Measurements from ENCODE around the gene MED27. TPM values are rescaled to one million over a fixed set of nuclear protein-coding genes. Genes with fewer than 3 reads are reported as not detected.

MED27 gene
- total and polyA plus RNA-seq, 8 donors = 0.87 to 21.9 (median 12.7) TPM

GRCh38 chr9:132027752-132028663, 51.7 kb downstream of the MED27 start:
- Histone ChIP-seq H3K9me3 (no peaks in the 10 kb centered on the region), H3K36me3 (no peaks in the 10 kb centered on the region), H3K4me3 (no peak overlapping the region), H3K27ac (no peak overlapping the region), H3K4me1 (peaks cover 0 to 22% (median 10%) of the 10 kb centered on the region in 4 donors), H3K27me3 (no peaks in the 10 kb centered on the region)
- no peak for TF ChIP-seq CTCF (IDR thresholded peaks at IDR 0.05)
- TF ChIP-seq EP300 (IDR thresholded peaks at IDR 0.05) = no peak
- TF ChIP-seq POLR2A (IDR thresholded peaks at IDR 0.05) = no peak
- TF ChIP-seq POLR2AphosphoS5 (IDR thresholded peaks at IDR 0.05) = no peak
- DNase-seq = peak in 1 of 2 donors; percentile 36
- intact Hi-C loops (cut with DNase I; ENCODE audit: low total_unique reads) = no loop called here
- 49 to 72% (median 59%) methylated on average over 6 to 7 of the region's 7 CpGs for WGBS, 5 donors

GRCh38 chr9:132026932-132027585, 52.6 kb downstream of the MED27 start:
- Histone ChIP-seq H3K4me1 (peaks cover 0 to 22% (median 10%) of the 10 kb centered on the region in 4 donors), H3K4me3 (no peak overlapping the region), H3K36me3 (no peaks in the 10 kb centered on the region), H3K9me3 (no peaks in the 10 kb centered on the region), H3K27me3 (no peaks in the 10 kb centered on the region), H3K27ac (no peak overlapping the region)
- no peak for TF ChIP-seq EP300 (IDR thresholded peaks at IDR 0.05)
- no peak for TF ChIP-seq CTCF (IDR thresholded peaks at IDR 0.05)
- TF ChIP-seq POLR2A (IDR thresholded peaks at IDR 0.05) = no peak
- no peak for TF ChIP-seq POLR2AphosphoS5 (IDR thresholded peaks at IDR 0.05)
- WGBS, 5 donors = 81 to 91% (median 89%) methylated on average over 12 of the region's 12 CpGs
- no peak for DNase-seq
- intact Hi-C loops (cut with DNase I; ENCODE audit: low total_unique reads) = no loop called here

GRCh38 chr9:132025766-132026165, 53.9 kb downstream of the MED27 start:
- no peak for DNase-seq
- Histone ChIP-seq H3K9me3 (no peaks in the 10 kb centered on the region), H3K36me3 (no peaks in the 10 kb centered on the region), H3K4me3 (no peak overlapping the region), H3K27ac (no peak overlapping the region), H3K4me1 (peaks cover 5 to 30% (median 15%) of the 10 kb centered on the region in 4 donors), H3K27me3 (no peaks in the 10 kb centered on the region)
- WGBS, 5 donors = 71 to 87% (median 80%) methylated on average over 3 of the region's 3 CpGs
- TF ChIP-seq CTCF (IDR thresholded peaks at IDR 0.05) = no peak
- no peak for TF ChIP-seq EP300 (IDR thresholded peaks at IDR 0.05)
- TF ChIP-seq POLR2A (IDR thresholded peaks at IDR 0.05) = no peak
- no peak for TF ChIP-seq POLR2AphosphoS5 (IDR thresholded peaks at IDR 0.05)
- intact Hi-C loops (cut with DNase I; ENCODE audit: low total_unique reads) = no loop called here

GRCh38 chr9:132024589-132024988, 55.1 kb downstream of the MED27 start:
- no peak overlapping the region for H3K27ac ChIP-seq
- H3K36me3 ChIP-seq = no peaks in the 10 kb centered on the region
- H3K27me3 ChIP-seq = no peaks in the 10 kb centered on the region
- peak in 1 of 2 donors; percentile 43 for DNase-seq
- no peak for TF ChIP-seq EP300 (IDR thresholded peaks at IDR 0.05)
- no peak for TF ChIP-seq POLR2A (IDR thresholded peaks at IDR 0.05)
- no peak for TF ChIP-seq CTCF (IDR thresholded peaks at IDR 0.05)
- no peak for TF ChIP-seq POLR2AphosphoS5 (IDR thresholded peaks at IDR 0.05)
- peaks cover 5 to 30% (median 21%) of the 10 kb centered on the region in 4 donors for H3K4me1 ChIP-seq
- WGBS, 5 donors = 36 to 59% (median 51%) methylated on average over 7 of the region's 7 CpGs
- H3K9me3 ChIP-seq = no peaks in the 10 kb centered on the region
- no peak overlapping the region for H3K4me3 ChIP-seq
- intact Hi-C loops (cut with DNase I; ENCODE audit: low total_unique reads) = no loop called here
